NCI-H82 treated with DMSO at 0.1 percent for 48 hours (cell line): ENCODE results near the gene D2HGDH.
"Not testable (repeated sequence)": the region's sequence is repeated elsewhere in the genome, so short reads cannot be mapped to it uniquely, and the experiment has no call there.

Experiments
- DNase-seq: peaks from one replicate; lab custom pipeline; 2025; ENCODE audit not compliant: unreplicated experiment; lab: John Stamatoyannopoulos, UW

Gene D2HGDH

GRCh38 chr2:241791385-241791784 is 57.0 kb downstream of the D2HGDH start:
- not testable (repeated sequence) for DNase-seq

- DNase-seq = no peak
These were observed 59.0 kb downstream of the D2HGDH start for GRCh38 chr2:241793385-241793784.

- DNase-seq = no peak
These were observed 59.9 kb downstream of the D2HGDH start for GRCh38 chr2:241794250-241794823.

- no peak for DNase-seq
These were observed 60.9 kb downstream of the D2HGDH start for GRCh38 chr2:241795021-241795999.

- no peak for DNase-seq
These were observed 61.8 kb downstream of the D2HGDH start for GRCh38 chr2:241796209-241796608.

GRCh38 chr2:241796610-241797138 is 62.2 kb downstream of the D2HGDH start:
- DNase-seq = no peak

- no peak for DNase-seq
These were observed 63.1 kb downstream of the D2HGDH start for GRCh38 chr2:241797441-241798080.

GRCh38 chr2:241798081-241798630 is 63.7 kb downstream of the D2HGDH start:
- no peak for DNase-seq

- DNase-seq = no peak
These were observed 64.4 kb downstream of the D2HGDH start for GRCh38 chr2:241798631-241799521.

- DNase-seq = no peak
These were observed 65.2 kb downstream of the D2HGDH start for GRCh38 chr2:241799522-241800197.

GRCh38 chr2:241800198-241800903 is 65.9 kb downstream of the D2HGDH start:
- DNase-seq = not testable (repeated sequence)

- DNase-seq = no peak
These were observed 67.4 kb downstream of the D2HGDH start for GRCh38 chr2:241801611-241802420.

- no peak for DNase-seq
These were observed 68.2 kb downstream of the D2HGDH start for GRCh38 chr2:241802421-241803318.

- DNase-seq = no peak
These were observed 69.2 kb downstream of the D2HGDH start for GRCh38 chr2:241803387-241804325.

- no peak for DNase-seq
These were observed 70.1 kb downstream of the D2HGDH start for GRCh38 chr2:241804326-241805229.
